Central memory CD8-positive, alpha-beta T cell (primary cell): ENCODE results near the gene IQCF6.

Experiments
- ATAC-seq: fragments of 150-1000 bp; cut with Tn5 transposase; replicated peaks from 2 replicates; pipeline ENCODE4 v1.10.0; 2022; ENCODE audit warnings: mild to moderate bottlenecking, moderate FRiP score, moderate number of reproducible peaks; ENCODE audit not compliant: poor library complexity, severe bottlenecking; ENCODE audit errors: extremely low read depth
- DNase-seq, 2 donors: peaks; one replicate each; pipeline ENCODE4 v3.0.0; 2021; ENCODE audit warnings: low spot score in 2 of 2
- H3K27ac Mint-ChIP-seq: one replicate; pipeline ENCODE4 v1.8.0; 2022; ENCODE audit warnings: low read depth, mild to moderate bottlenecking, moderate library complexity, mixed read lengths
- H3K27me3 Mint-ChIP-seq: one replicate; pipeline ENCODE4 v1.8.0; 2022; ENCODE audit warnings: mixed read lengths
- H3K36me3 Mint-ChIP-seq: one replicate; pipeline ENCODE4 v1.8.0; 2022; ENCODE audit warnings: mild to moderate bottlenecking, moderate library complexity, mixed read lengths; ENCODE audit not compliant: insufficient read depth
- H3K4me1 Mint-ChIP-seq: one replicate; pipeline ENCODE4 v1.8.0; 2022; ENCODE audit warnings: mixed read lengths
- H3K4me3 Mint-ChIP-seq: one replicate; pipeline ENCODE4 v1.8.0; 2022; ENCODE audit warnings: mild to moderate bottlenecking, moderate library complexity, mixed read lengths
- H3K9me3 Mint-ChIP-seq: one replicate; pipeline ENCODE4 v1.8.0; 2022; ENCODE audit warnings: mixed read lengths

Gene IQCF6

DNA sequence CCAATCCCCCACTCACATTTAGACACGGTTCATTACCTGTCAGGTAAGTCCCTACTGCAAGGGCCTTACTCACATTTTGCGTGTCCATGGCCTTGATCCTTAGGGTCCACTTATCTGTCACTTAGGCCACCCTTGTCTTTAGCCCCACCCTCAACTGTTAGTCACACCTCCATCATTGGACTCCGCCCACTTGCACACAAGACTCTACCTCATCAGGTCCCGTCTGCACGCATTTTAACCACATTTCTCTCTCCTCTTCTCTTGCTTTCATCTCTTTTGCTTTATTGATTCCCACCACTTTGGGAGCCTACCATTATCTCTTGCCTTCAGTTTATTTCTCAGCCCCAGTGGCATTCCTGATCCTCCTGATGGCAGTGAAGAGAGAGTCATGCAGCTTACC lies at the start of gene IQCF6:
Gene IQCF6, minus strand, starts transcription at position 101 of the 400 bp plus-strand sequence. Its CDS starts 13 bp downstream, at position 88.
- ATAC-seq (no peak), DNase-seq (no peak)
- H3K36me3 Mint-ChIP-seq: no peaks in the 10 kb centered on the region
- H3K27me3 Mint-ChIP-seq: peaks cover 21% of the 10 kb centered on the region
- H3K9me3 Mint-ChIP-seq: no peaks in the 10 kb centered on the region
- H3K4me3 Mint-ChIP-seq: no peak within 1 kb of the TSS
- no peaks in the 10 kb centered on the region for H3K4me1 Mint-ChIP-seq
- H3K27ac Mint-ChIP-seq: no peak within 1 kb of the TSS

- H3K27ac Mint-ChIP-seq: no peak overlapping the region
- H3K36me3 Mint-ChIP-seq: no peaks in the 10 kb centered on the region
- H3K9me3 Mint-ChIP-seq: peaks cover 11% of the 10 kb centered on the region
- DNase-seq (no peak), ATAC-seq (no peak)
- peaks cover 46% of the 10 kb centered on the region for H3K27me3 Mint-ChIP-seq
- no peak overlapping the region for H3K4me3 Mint-ChIP-seq
- peaks cover 8% of the 10 kb centered on the region for H3K4me1 Mint-ChIP-seq
Observed at GRCh38 chr3:51828297-51828696, 49.3 kb upstream of the IQCF6 start.

DNA sequence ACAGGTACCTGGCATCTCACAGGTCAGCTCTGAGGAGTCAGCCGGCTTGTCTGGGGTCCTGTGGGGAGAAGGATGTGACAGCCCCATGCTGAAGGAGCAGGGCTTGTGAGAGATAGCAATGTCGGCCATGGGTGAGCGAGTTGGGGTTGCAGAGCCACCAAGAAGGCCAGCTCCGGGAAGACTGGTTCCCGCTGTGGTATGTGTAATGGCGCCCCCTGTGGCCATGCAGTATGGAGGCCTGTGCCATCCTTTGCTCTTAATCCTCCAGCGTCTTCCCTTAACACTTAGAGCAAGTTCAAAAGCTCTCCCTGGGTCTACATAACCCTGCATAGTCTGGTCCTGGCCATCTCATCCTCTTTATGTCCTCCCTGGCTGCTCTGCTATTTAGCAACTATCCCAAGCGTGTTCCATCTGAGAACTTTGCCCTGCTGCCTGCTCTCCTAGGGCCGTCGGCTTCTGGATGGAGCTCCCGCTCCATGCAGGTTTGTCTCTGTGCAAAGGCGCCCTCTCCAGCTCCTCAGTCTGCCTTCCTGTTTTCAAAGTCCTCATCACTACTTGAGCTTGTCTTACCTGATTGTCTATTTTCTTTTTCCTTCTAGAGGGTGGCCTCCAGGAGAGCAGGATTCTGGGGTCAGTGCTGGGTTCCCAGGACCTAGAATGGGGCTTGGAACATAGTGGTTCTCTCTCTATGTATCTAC lies 40.8 kb upstream of the IQCF6 start:
- Mint-ChIP-seq H3K9me3 (peaks cover 5% of the 10 kb centered on the region), H3K36me3 (no peaks in the 10 kb centered on the region), H3K4me3 (no peak overlapping the region), H3K4me1 (peaks cover 28% of the 10 kb centered on the region), H3K27ac (no peak overlapping the region), H3K27me3 (peaks cover 39% of the 10 kb centered on the region)
- no peak for DNase-seq
- ATAC-seq: no peak

DNA sequence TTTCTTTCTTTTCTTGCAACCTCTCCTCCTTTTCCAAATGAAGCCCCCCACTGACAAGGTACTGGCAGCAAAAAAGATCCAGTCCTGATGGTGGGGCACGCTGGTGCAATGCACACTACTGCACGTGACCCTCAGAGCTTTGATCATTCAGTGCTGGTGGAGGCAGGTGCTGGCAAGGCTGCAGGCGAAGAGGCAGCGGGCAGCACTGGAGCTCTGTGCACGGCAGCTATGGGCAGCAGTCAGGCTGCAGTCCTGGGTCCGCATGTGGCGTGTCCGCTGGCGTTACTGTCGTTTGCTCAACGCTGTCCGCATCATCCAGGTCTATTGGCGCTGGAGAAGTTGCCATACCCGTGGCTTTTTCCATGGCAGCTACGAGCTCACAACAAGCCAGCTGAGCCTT lies 40.1 kb upstream of the IQCF6 start:
- DNase-seq (no peak), ATAC-seq (no peak)
- no peak overlapping the region for H3K4me3 Mint-ChIP-seq
- H3K27ac Mint-ChIP-seq: no peak overlapping the region
- H3K36me3 Mint-ChIP-seq: no peaks in the 10 kb centered on the region
- H3K9me3 Mint-ChIP-seq: peaks cover 5% of the 10 kb centered on the region
- H3K27me3 Mint-ChIP-seq: peaks cover 42% of the 10 kb centered on the region
- H3K4me1 Mint-ChIP-seq: peaks cover 28% of the 10 kb centered on the region

DNA sequence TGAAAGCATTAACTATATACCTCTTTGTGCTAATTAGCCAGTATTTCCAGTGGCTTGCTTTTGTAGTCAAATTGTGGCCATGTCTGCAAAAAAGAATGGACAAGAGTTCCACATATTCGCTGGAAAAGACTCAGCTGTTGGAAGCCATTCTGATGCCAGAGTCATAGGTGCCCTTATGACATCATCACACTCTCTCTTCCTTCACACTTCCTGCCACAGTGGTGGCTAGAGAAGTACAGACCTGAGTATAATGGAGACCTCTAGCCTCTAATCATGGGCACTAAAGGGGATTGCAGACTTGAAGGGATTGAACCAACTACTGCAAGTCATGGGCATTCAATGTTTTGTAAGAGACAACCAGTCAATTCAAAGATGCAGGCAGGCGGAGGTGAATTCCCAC lies 38.3 kb upstream of the IQCF6 start:
- Mint-ChIP-seq H3K4me1 (peaks cover 12% of the 10 kb centered on the region), H3K9me3 (peaks cover 5% of the 10 kb centered on the region), H3K27ac (no peak overlapping the region), H3K4me3 (no peak overlapping the region), H3K36me3 (no peaks in the 10 kb centered on the region), H3K27me3 (peaks cover 42% of the 10 kb centered on the region)
- no peak for ATAC-seq
- no peak for DNase-seq

GRCh38 chr3:51816723-51817122 lies 37.7 kb upstream of the IQCF6 start:
- H3K4me3 Mint-ChIP-seq: no peak overlapping the region
- no peaks in the 10 kb centered on the region for H3K36me3 Mint-ChIP-seq
- peaks cover 42% of the 10 kb centered on the region for H3K27me3 Mint-ChIP-seq
- peaks cover 12% of the 10 kb centered on the region for H3K4me1 Mint-ChIP-seq
- H3K27ac Mint-ChIP-seq: no peak overlapping the region
- peaks cover 3% of the 10 kb centered on the region for H3K9me3 Mint-ChIP-seq
- DNase-seq (no peak), ATAC-seq (no peak)

DNA sequence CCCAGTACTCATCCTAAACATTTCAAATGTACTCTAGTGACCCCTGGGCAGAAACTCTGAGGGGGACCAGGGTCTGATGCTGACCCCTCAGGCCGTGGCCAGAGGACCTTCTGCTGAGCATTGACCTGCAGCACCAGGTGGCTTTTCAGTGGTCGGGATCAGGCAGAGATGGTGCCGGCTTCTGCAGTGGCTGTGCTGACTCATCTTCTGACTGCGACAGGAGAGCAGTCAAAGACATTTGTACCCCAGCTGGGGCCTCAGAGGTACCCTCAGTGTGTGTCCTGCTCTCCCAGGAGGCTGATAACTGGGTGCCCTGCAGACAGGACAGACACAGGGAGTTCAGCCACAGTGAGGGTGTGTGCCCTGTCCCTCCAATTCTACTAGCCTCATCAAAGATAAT lies 36.6 kb upstream of the IQCF6 start:
- DNase-seq (no peak), ATAC-seq (no peak)
- H3K4me3 Mint-ChIP-seq: no peak overlapping the region
- H3K27me3 Mint-ChIP-seq: peaks cover 40% of the 10 kb centered on the region
- H3K36me3 Mint-ChIP-seq: no peaks in the 10 kb centered on the region
- no peak overlapping the region for H3K27ac Mint-ChIP-seq
- peaks cover 8% of the 10 kb centered on the region for H3K4me1 Mint-ChIP-seq
- H3K9me3 Mint-ChIP-seq: no peaks in the 10 kb centered on the region

DNA sequence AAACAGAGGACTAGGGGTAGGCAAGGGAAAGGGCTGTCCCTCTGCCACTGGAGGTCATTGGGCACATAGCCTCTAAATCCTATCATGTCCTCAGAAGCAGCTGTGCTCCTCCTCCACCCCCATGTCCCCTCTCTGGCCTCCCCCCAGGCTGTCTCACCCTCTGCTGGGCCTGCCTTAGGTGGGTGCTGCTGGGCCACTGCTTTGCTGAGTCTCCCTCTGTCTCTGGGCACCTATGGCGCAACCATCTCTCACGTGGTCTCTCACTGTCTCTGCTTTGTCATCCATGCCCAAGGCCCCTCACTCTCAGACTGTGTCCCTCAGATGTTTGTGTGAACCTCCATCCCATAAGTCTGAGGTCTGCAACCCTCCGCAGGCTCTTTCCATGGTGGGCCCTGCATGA lies 35.0 kb upstream of the IQCF6 start:
- no peak overlapping the region for H3K4me3 Mint-ChIP-seq
- no peaks in the 10 kb centered on the region for H3K36me3 Mint-ChIP-seq
- no peaks in the 10 kb centered on the region for H3K4me1 Mint-ChIP-seq
- H3K27ac Mint-ChIP-seq: no peak overlapping the region
- ATAC-seq: no peak
- no peaks in the 10 kb centered on the region for H3K9me3 Mint-ChIP-seq
- no peak for DNase-seq
- peaks cover 31% of the 10 kb centered on the region for H3K27me3 Mint-ChIP-seq

- no peak overlapping the region for H3K27ac Mint-ChIP-seq
Observed at GRCh38 chr3:51813539-51813938, 34.5 kb upstream of the IQCF6 start.

GRCh38 chr3:51808934-51809333 lies 29.9 kb upstream of the IQCF6 start:
- H3K4me1 Mint-ChIP-seq: no peaks in the 10 kb centered on the region
- H3K9me3 Mint-ChIP-seq: peaks cover 7% of the 10 kb centered on the region
- no peak overlapping the region for H3K4me3 Mint-ChIP-seq
- H3K27ac Mint-ChIP-seq: no peak overlapping the region
- no peak for ATAC-seq
- H3K36me3 Mint-ChIP-seq: no peaks in the 10 kb centered on the region
- no peaks in the 10 kb centered on the region for H3K27me3 Mint-ChIP-seq
- DNase-seq: no peak

More at GRCh38 chr3:51813539-51813938, 34.5 kb upstream of the IQCF6 start:
- ATAC-seq: no peak
- H3K36me3 Mint-ChIP-seq: no peaks in the 10 kb centered on the region
- H3K4me3 Mint-ChIP-seq: no peak overlapping the region
- DNase-seq: no peak
- H3K4me1 Mint-ChIP-seq: no peaks in the 10 kb centered on the region
- H3K9me3 Mint-ChIP-seq: no peaks in the 10 kb centered on the region
- H3K27me3 Mint-ChIP-seq: peaks cover 28% of the 10 kb centered on the region

DNA sequence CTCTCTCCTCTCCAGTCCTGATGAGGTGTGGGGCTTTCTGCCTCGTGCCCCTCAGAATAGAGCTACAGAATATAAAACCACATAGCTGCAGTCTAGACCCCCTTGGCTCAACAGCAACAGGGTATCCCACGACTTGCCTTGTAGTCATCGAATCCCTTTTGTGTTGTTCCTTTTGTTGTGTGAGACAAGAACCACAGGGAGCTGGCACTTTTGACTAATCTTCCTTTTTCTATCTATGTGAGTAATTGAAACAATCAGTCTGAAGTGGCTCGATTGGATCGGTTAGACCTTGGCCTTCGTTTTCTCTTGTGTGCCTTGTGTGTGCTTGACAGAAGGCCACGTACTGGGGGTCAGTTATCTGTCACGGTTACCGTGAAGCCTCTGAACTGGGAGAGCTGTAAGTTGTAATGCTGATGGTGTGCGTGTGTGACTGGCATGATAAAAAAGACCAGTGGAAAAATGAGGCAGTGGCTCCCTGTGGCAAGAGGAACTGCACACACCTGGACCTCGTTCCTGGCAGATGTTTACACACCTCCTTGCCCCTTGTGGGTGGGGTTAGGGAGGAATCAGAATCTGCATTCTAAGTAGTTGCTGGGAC lies 23.2 kb upstream of the IQCF6 start:
- no peaks in the 10 kb centered on the region for H3K36me3 Mint-ChIP-seq
- no peak for DNase-seq
- no peaks in the 10 kb centered on the region for H3K9me3 Mint-ChIP-seq
- no peak overlapping the region for H3K4me3 Mint-ChIP-seq
- no peaks in the 10 kb centered on the region for H3K27me3 Mint-ChIP-seq
- no peak for ATAC-seq
- H3K4me1 Mint-ChIP-seq: no peaks in the 10 kb centered on the region
- no peak overlapping the region for H3K27ac Mint-ChIP-seq

GRCh38 chr3:51800750-51801125 lies 21.7 kb upstream of the IQCF6 start:
- H3K27ac Mint-ChIP-seq: no peak overlapping the region
- peaks cover 7% of the 10 kb centered on the region for H3K27me3 Mint-ChIP-seq
- H3K9me3 Mint-ChIP-seq: no peaks in the 10 kb centered on the region
- H3K4me1 Mint-ChIP-seq: no peaks in the 10 kb centered on the region
- ATAC-seq (no peak), DNase-seq (no peak)
- H3K36me3 Mint-ChIP-seq: no peaks in the 10 kb centered on the region
- no peak overlapping the region for H3K4me3 Mint-ChIP-seq
